BLaER1 (cell line): Measurements from ENCODE around the gene CSNK1D.
A peak's percentile ranks its signal among the peaks of the same experiment; 100 is the strongest.

Experiments
- H3K27ac ChIP-seq: shearing (Covaris generic); formaldehyde crosslinking; 2 replicates; pipeline ENCODE4 v1.8.1; 2022
- H3K27me3 ChIP-seq: shearing (Covaris generic); formaldehyde crosslinking; 2 replicates; pipeline ENCODE4 v1.8.1; 2022
- H3K36me3 ChIP-seq: shearing (Covaris generic); formaldehyde crosslinking; 2 replicates; pipeline ENCODE4 v1.8.1; 2022
- H3K4me1 ChIP-seq: shearing (Covaris generic); formaldehyde crosslinking; 2 replicates; pipeline ENCODE4 v1.8.1; 2022
- H3K4me2 ChIP-seq: shearing (Covaris generic); formaldehyde crosslinking; 2 replicates; pipeline ENCODE4 v1.8.1; 2022
- H3K4me3 ChIP-seq: shearing (Covaris generic); formaldehyde crosslinking; 2 replicates; pipeline ENCODE4 v1.8.1; 2022
- H3K9ac ChIP-seq: shearing (Covaris generic); formaldehyde crosslinking; 2 replicates; pipeline ENCODE4 v1.8.1; 2022
- H3K9me3 ChIP-seq: shearing (Covaris generic); formaldehyde crosslinking; 2 replicates; pipeline ENCODE4 v1.8.1; 2022
- H4K20me1 ChIP-seq: shearing (Covaris generic); formaldehyde crosslinking; 2 replicates; pipeline ENCODE4 v1.8.1; 2022
- Cebpa-rat ChIP-seq: shearing (Covaris generic); IDR thresholded peaks from 2 replicates; pipeline ENCODE4 v1.8.1; 2022

Gene CSNK1D

GRCh38 chr17:82253179-82253544, 20.3 kb downstream of the CSNK1D start:
- no peak for TF ChIP-seq Cebpa-rat

GRCh38 chr17:82252511-82253178, 20.9 kb downstream of the CSNK1D start:
- no peak for TF ChIP-seq Cebpa-rat
- Histone ChIP-seq H3K27me3 (no peaks in the 10 kb centered on the region), H4K20me1 (peaks cover 100% of the 10 kb centered on the region), H3K4me1 (peaks cover 38% of the 10 kb centered on the region), H3K4me3 (no peak overlapping the region), H3K27ac (no peak overlapping the region), H3K4me2 (no peak overlapping the region), H3K36me3 (peaks cover 100% of the 10 kb centered on the region), H3K9ac (no peak overlapping the region), H3K9me3 (peaks cover 5% of the 10 kb centered on the region; the same call in 1 of the 2 replicates)

More at GRCh38 chr17:82253179-82253544, 20.3 kb downstream of the CSNK1D start:
- peaks cover 100% of the 10 kb centered on the region for H4K20me1 ChIP-seq
- H3K27me3 ChIP-seq = no peaks in the 10 kb centered on the region
- H3K4me3 ChIP-seq = no peak overlapping the region
- H3K27ac ChIP-seq = no peak overlapping the region
- peaks cover 100% of the 10 kb centered on the region for H3K36me3 ChIP-seq
- H3K4me1 ChIP-seq = peaks cover 33% of the 10 kb centered on the region
- H3K9ac ChIP-seq = no peak overlapping the region
- H3K9me3 ChIP-seq = peaks cover 5% of the 10 kb centered on the region; the same call in 1 of the 2 replicates
- no peak overlapping the region for H3K4me2 ChIP-seq

- no peak for TF ChIP-seq Cebpa-rat
- Histone ChIP-seq H3K27me3 (no peaks in the 10 kb centered on the region), H3K4me2 (peak overlapping the region; percentile 18), H3K9ac (peak overlapping the region; percentile 34; the same call in 1 of the 2 replicates), H3K36me3 (peaks cover 100% of the 10 kb centered on the region), H3K9me3 (peaks cover 5% of the 10 kb centered on the region; the same call in 1 of the 2 replicates), H3K4me3 (no peak overlapping the region), H3K4me1 (peaks cover 55% of the 10 kb centered on the region), H3K27ac (no peak overlapping the region), H4K20me1 (peaks cover 100% of the 10 kb centered on the region)
Measured at GRCh38 chr17:82250868-82251500, 22.5 kb downstream of the CSNK1D start.

- H4K20me1 ChIP-seq = peaks cover 100% of the 10 kb centered on the region
- peaks cover 100% of the 10 kb centered on the region for H3K36me3 ChIP-seq
- TF ChIP-seq Cebpa-rat = no peak
- no peaks in the 10 kb centered on the region for H3K27me3 ChIP-seq
- H3K9ac ChIP-seq = peak overlapping the region; percentile 31; the same call in 1 of the 2 replicates
- H3K4me3 ChIP-seq = no peak overlapping the region
- peak overlapping the region; percentile 81 for H3K4me2 ChIP-seq
- H3K9me3 ChIP-seq = no peaks in the 10 kb centered on the region; the same call in 1 of the 2 replicates
- peaks cover 64% of the 10 kb centered on the region for H3K4me1 ChIP-seq
- H3K27ac ChIP-seq = no peak overlapping the region
Measured at GRCh38 chr17:82249896-82250581, 23.5 kb downstream of the CSNK1D start.

- H3K27me3 ChIP-seq = no peaks in the 10 kb centered on the region
- peak overlapping the region; percentile 74 for H3K27ac ChIP-seq
- no peaks in the 10 kb centered on the region for H3K9me3 ChIP-seq
- H3K36me3 ChIP-seq = peaks cover 100% of the 10 kb centered on the region
- H3K4me1 ChIP-seq = peaks cover 65% of the 10 kb centered on the region
- TF ChIP-seq Cebpa-rat = no peak
- peaks cover 100% of the 10 kb centered on the region for H4K20me1 ChIP-seq
- H3K4me2 ChIP-seq = peak overlapping the region; percentile 81
- 0 out of 2 replicates have a peak overlapping the region, but pooled peaks have one; percentile 31 for H3K9ac ChIP-seq
- H3K4me3 ChIP-seq = no peak overlapping the region
Measured at GRCh38 chr17:82248815-82249674, 24.5 kb downstream of the CSNK1D start.

GRCh38 chr17:82247856-82248671, 25.4 kb downstream of the CSNK1D start:
- Histone ChIP-seq H4K20me1 (peaks cover 100% of the 10 kb centered on the region), H3K36me3 (peaks cover 100% of the 10 kb centered on the region), H3K9me3 (no peaks in the 10 kb centered on the region), H3K9ac (peak overlapping the region; percentile 58), H3K27ac (peak overlapping the region; percentile 74), H3K27me3 (no peaks in the 10 kb centered on the region), H3K4me3 (peak overlapping the region; percentile 4; the same call in 1 of the 2 replicates), H3K4me1 (peaks cover 73% of the 10 kb centered on the region), H3K4me2 (peak overlapping the region; percentile 81)
- TF ChIP-seq Cebpa-rat = no peak

- peak overlapping the region; percentile 4; the same call in 1 of the 2 replicates for H3K4me3 ChIP-seq
- H3K36me3 ChIP-seq = peaks cover 100% of the 10 kb centered on the region
- peak overlapping the region; percentile 74 for H3K27ac ChIP-seq
- peak overlapping the region; percentile 58 for H3K9ac ChIP-seq
- peak overlapping the region; percentile 81 for H3K4me2 ChIP-seq
- peaks cover 79% of the 10 kb centered on the region for H3K4me1 ChIP-seq
- H3K27me3 ChIP-seq = no peaks in the 10 kb centered on the region
- no peaks in the 10 kb centered on the region for H3K9me3 ChIP-seq
- TF ChIP-seq Cebpa-rat = no peak
- peaks cover 100% of the 10 kb centered on the region for H4K20me1 ChIP-seq
Measured at GRCh38 chr17:82247182-82247823, 26.2 kb downstream of the CSNK1D start.
